Putamen (tissue), 1 donor: ENCODE data around the gene EXOC6B.

ENCODE experiments used
- DNase-seq: peaks from one replicate; pipeline ENCODE4 v3.0.0-alpha.2; 2016; ENCODE audit warnings: low spot score

EXOC6B gene

DNA sequence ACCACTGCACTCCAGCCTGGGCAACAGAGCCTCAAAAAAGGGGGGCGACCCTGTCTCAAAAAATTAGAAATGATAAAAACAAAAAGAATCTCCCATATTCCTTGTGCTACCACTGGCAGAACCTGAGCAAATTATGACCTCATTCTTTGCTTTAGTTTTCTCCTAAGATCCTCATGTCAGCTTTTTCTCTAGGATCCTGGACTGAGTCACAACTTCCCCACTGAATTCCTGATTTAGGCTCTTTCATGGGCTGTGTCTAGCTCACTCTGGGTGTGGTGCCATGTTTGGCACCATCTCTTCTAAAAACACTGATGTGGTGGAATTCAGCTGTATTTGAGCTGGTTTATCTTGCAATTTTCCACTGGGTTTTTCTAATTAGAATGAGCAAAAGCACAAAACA, 37.1 kb downstream of the EXOC6B start:
- DNase-seq, result no peak

DNA sequence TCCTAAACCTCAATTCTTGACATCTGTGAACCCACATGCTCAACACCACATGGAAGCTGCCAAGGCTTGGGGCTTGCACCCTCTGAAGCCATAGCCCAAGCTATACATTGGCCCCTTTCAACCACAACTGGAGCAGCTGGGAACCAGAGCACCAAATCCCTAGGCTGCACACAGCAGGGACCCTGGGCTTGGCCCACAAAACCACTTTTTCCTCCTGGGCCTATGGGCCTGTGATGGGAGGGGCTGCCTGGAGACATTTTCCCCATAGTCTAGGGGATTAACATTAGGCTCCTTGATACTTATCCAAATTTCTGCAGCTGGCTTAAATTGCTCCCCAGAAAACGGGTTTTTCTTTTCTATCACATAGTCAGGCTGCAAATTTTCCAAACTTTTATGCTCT, 40.3 kb downstream of the EXOC6B start:
- DNase-seq, result no peak

- peak; percentile 76 for DNase-seq
These were observed 43.3 kb downstream of the EXOC6B start for GRCh38 chr2:72782520-72782919.

GRCh38 chr2:72781480-72781879, 44.4 kb downstream of the EXOC6B start:
- DNase-seq, result no peak

DNA sequence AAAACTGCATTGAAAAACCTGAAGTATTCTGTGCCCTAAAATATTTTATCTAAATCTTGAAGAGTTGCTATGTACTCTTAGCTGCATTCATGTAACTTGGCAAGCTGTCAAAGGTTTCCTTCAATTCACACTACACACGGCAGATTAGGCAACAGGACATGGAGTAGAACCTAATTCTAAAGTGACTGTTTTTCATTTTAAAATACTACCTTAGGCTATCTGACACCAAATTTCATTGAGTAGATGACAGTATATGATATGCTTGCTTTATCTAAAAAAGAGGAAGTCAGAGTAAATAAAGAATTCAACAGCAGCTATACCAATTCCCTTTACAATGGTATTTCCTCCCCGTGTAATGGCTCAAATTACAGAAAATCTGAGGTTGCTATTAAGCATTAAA, 45.4 kb downstream of the EXOC6B start:
- DNase-seq, result no peak

DNA sequence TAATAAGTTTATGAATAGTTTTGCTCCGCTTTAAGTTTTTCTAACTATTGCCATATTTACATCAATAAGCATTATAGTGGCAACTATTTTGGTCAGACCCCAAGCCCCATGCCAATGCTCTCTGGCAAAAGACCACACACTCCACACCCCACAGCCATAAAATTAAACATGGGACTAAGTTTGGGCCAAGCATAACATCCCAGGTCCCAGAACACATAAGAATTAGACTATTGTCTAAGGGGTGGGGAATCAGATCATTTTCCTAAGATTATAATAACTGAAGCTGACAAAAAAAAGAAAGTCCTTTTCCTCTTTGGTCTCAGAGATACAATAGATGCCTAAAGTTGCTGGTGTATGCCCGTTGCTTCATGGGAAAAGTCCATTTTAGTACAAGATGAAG, 46.3 kb downstream of the EXOC6B start:
- no peak for DNase-seq

GRCh38 chr2:72778410-72778809, 47.4 kb downstream of the EXOC6B start:
- no peak for DNase-seq

DNA sequence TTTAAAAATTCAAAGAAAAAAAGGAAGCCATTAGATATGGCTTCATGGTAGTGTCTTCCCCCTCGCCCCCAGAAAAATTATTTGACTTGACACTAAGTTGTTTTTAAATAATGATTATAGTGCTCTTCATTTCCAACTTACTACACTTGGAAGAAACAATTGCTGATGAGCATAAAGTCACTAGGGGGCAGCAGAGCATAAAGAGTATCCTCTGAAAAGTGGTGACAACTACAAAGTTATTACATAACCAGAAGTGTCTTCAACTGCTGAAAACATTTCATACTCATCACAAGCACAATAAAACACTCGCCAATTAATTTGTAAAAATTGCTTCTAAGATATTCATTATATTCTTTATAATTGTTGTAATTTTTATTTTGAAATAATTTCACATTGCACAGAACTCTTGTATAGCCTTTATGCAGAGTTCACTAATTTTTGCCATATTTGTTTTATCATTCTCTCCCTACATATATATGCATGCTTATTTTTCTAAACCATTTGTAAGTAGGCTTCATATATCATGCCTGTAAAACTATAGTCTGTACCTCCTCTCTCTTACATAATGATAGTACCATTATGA, 54.9 kb downstream of the EXOC6B start:
- peak; percentile 82 for DNase-seq

DNA sequence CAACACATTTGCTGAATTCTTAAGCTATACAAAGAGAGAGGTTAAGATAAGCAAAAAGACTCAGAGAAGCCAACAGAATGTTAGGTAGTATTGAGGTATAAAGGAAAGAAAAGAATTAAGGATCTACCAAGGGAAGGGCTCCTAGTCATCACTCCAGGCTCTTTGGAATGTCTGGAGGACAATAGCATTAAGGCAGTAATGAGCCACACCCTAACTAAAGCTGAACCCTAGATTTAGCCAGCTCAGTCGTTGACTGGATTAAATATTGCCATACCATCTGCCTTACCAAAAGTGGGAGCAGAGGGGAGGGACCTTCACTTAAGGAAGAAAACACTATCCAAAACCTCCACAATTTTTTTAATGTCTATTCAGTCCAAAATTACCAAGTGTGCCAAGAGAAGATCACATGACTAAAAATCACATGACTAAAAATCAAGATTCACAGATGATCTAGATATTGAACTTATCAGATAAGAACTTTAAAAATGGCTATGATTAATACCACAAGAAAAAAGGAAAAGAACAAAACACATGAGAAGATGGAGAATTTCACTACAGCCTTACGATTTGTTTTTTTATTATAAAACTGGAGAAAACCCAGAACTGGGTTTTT, 59.7 kb downstream of the EXOC6B start:
- no peak for DNase-seq

DNA sequence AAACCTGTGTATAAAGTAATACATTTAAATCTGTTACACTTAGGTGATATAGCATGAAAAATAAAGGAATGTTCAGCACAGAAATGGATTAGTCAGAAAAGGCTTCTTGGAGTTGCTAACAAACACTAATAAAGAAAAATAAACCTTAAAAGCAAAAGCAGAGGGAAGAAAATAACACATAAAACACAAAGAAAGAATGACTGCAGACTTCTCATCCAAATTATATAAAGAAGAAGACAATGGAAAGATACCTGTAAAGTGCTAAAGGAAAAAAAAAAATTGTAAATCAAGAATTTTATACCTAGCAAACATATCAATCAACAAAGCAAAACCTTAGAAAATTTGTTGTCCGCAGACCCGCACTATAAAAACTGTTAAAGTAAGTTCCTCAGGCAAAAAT, 63.6 kb downstream of the EXOC6B start:
- no peak for DNase-seq

DNA sequence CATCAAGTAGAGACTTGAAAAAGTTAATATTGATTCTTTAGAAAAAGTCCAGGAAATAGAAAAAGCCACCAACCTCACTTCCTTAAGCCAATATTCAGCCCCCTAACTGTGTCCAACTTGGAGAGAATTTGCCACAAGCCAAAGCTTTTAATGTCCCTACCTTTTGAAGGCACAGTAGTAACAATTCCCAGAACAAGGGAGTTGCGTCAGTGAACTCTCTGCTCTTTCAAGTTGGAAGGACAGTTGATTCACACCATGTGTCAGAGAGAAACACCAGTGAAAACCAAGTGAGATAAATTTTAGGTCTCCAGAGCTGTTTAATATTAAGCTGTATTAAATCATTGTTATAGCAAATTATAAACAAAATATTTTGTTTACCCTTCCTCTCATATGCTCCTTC, 66.1 kb downstream of the EXOC6B start:
- DNase-seq, result no peak

- no peak for DNase-seq
These were observed 68.6 kb downstream of the EXOC6B start for GRCh38 chr2:72757177-72757775.

- no peak for DNase-seq
These were observed 70.0 kb downstream of the EXOC6B start for GRCh38 chr2:72755647-72756423.

GRCh38 chr2:72754628-72755320, 71.1 kb downstream of the EXOC6B start:
- DNase-seq, result no peak

- no peak for DNase-seq
These were observed 74.7 kb downstream of the EXOC6B start for GRCh38 chr2:72750977-72751639.

DNA sequence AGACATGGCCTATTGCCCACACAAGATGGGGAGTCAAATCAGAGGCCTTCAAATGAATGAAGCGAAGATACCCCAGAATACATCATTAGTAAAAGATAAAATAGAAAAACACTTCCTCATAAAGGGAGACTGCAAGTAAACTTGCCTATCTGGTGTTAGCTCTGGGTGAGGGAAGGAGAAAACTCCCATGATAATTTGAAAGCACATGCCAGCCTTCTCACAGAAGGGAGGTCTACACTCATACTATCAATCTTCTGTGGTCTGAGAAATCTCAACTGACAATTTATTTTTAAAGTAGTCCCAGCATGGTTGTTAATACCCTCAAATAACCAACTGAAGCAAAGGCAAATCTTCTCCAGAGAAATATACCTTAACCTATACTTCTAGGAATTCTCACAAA, 75.4 kb downstream of the EXOC6B start:
- no peak for DNase-seq

GRCh38 chr2:72747344-72747743, 78.5 kb downstream of the EXOC6B start:
- DNase-seq, result no peak

- peak; percentile 57 for DNase-seq
These were observed 80.0 kb downstream of the EXOC6B start for GRCh38 chr2:72745679-72746368.

DNA sequence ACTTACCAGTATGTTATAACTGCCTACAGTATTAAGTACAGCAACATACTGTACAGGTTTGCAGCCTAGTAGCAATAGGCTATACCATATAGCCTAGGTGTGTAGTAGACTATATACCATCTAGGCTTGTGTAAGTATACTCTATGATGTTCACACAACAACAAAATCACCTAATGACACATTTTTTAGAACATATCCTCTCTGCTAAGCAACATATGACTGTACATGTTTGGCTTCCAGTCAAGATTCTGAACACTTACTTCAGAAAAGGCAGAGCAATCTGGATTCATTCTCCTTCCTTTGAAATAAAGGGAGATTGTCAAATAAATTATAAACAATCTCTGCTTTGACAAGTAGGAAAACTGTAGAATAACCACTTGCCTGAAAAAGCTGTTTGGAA, 81.8 kb downstream of the EXOC6B start:
- DNase-seq, result no peak

DNA sequence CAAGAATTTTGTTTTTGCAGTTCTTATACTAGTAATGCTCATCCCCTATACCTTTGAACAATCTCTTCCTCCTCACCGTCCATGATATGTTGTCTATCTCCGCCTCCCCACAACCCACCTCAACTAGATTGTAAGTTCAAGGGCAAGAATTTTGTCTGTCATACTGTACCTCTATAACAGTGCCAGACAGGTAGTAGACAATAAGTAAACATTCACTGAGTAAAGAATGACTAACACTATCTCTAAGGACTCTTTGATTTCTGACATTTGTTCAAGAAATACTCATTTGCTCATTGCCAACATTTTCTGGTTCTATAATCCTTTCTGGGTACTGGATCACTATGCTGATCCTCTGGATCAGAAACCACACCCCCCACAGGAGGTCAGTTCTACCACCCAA, 82.4 kb downstream of the EXOC6B start:
- DNase-seq, result no peak

GRCh38 chr2:72738096-72738495, 87.7 kb downstream of the EXOC6B start:
- DNase-seq, result no peak
